ENCODE results near the gene ELMOD3. TPM values are rescaled to one million over a fixed set of nuclear protein-coding genes. Genes with fewer than 3 reads are reported as not detected.

The ELMOD3 gene
- total and polyA plus RNA-seq, 2 of the 8 experiments (the other 6 are each of a cell fraction or from before 2014, with no cell fraction given), result 8.5 to 10.2 TPM

DNA sequence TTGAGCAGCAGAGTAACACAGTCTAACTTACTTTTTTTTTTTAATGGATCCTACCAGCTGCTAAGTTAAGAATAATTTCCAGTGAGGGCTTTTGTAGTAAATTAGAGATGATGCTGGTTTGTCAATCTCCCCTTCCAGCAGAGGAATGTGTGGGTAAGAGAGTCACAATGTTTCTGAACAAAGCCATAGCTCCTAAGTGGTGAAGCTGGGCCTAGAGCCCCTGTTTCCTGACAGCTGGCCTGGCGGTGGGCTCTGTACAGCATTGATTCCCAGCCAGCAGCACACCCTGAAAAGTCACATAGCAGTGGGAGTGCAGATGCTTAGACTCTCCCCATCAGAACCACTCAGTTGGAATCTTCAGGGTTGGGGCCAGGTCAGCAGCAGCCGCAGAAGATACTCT, 31.2 kb downstream of the ELMOD3 start:
- no peaks in the 10 kb centered on the region for H3K79me2 ChIP-seq (ENCODE audit: control insufficient read depth in 1 of 2, insufficient read depth in 2 of 2, low read length in 2 of 2)
- no peak overlapping the region for H2BK12ac ChIP-seq (ENCODE audit: low read depth, low read length)
- no peaks in the 10 kb centered on the region for H3K23me2 ChIP-seq (ENCODE audit: low read depth, low read length)
- no peak overlapping the region for H2AK5ac ChIP-seq (ENCODE audit: low read depth, low read length)
- H4K20me1 ChIP-seq (replicated peaks in 1 of 2; ENCODE audit: control insufficient read depth in 1 of 2, insufficient read depth in 2 of 2, low read length in 2 of 2), result no peaks in the 10 kb centered on the region
- H3K14ac ChIP-seq (ENCODE audit: insufficient read length), result no peak overlapping the region
- no peak overlapping the region for H4K5ac ChIP-seq (ENCODE audit: insufficient read length, low read depth, low read length)
- peaks cover 0 to under 1% of the 10 kb centered on the region in 2 experiments; a peak in 1 of 4 replicates for H3K9me3 ChIP-seq (ENCODE audit: insufficient read depth in 2 of 2, low read depth in 1 of 2, low read length in 1 of 2)
- H2BK120ac ChIP-seq (replicated peaks; ENCODE audit: low read depth, low read length), result no peak overlapping the region
- 88% methylated on average over 2 of the region's 2 CpGs; no CpG with 5 or more reads in 1 of the 2 experiments for WGBS, 2 experiments (ENCODE audit: extremely low coverage in 1 of 2, insufficient coverage in 1 of 2, insufficient read length in 1 of 2, insufficient replicate concordance in 2 of 2, low coverage in 1 of 2, low lambda C conversion rate in 2 of 2, missing lambda C conversion rate in 1 of 2)
- FAIRE-seq (no peak), DNase-seq (ENCODE audit: low read depth in 1 of 2, low spot score in 2 of 2) (no peak)
- no peak overlapping the region for H2BK15ac ChIP-seq (ENCODE audit: low read length)
- H3K4me2 ChIP-seq (ENCODE audit: insufficient read depth in 1 of 2, low read depth in 2 of 2, low read length in 2 of 2), result no peak overlapping the region
- H3K27me3 ChIP-seq (replicated peaks in 1 of 4; ENCODE audit: control insufficient read depth in 3 of 4, extremely low read depth in 1 of 4, insufficient read depth in 3 of 4, low read length in 3 of 4), result no peaks in the 10 kb centered on the region; a peak in 1 of 7 replicates
- no peak overlapping the region for H3K9ac ChIP-seq (replicated peaks in 1 of 4; ENCODE audit: extremely low read depth in 1 of 4, low read depth in 3 of 4, low read length in 3 of 4)
- H3K56ac ChIP-seq (replicated peaks; ENCODE audit: insufficient read length, low read depth, low read length), result no peak overlapping the region
- H3K4me3 ChIP-seq (ENCODE audit: extremely low read depth in 1 of 4, insufficient read depth in 2 of 4, low read depth in 3 of 4, low read length in 4 of 4), result no peak overlapping the region
- no peak overlapping the region for H3K4ac ChIP-seq (replicated peaks; ENCODE audit: insufficient read length, low read depth, low read length)
- no peak overlapping the region for H3K23ac ChIP-seq (ENCODE audit: insufficient read length)
- H3K36me3 ChIP-seq (ENCODE audit: control insufficient read depth in 2 of 4, insufficient read depth in 4 of 4, low read length in 3 of 4), result no peaks in the 10 kb centered on the region
- peaks cover 0 to 9% (median 0%) of the 10 kb centered on the region in 4 experiments; a peak in 1 of 7 replicates for H3K4me1 ChIP-seq (replicated peaks in 1 of 4; ENCODE audit: control insufficient read depth in 3 of 4, insufficient read depth in 4 of 4, low read length in 3 of 4)
- H4K91ac ChIP-seq (replicated peaks; ENCODE audit: insufficient read length, low read length), result no peak overlapping the region
- ChIA-PET CTCF (ENCODE audit: partially characterized antibody) (interaction anchor here (1.3 to 8.6 kb wide), 3 partner anchors 28 to 170 kb away, joined by 3 to 102 read pairs (median 3); no protein-coding TSS in a partner anchor), POLR2A (ENCODE audit: partially characterized antibody) (interaction anchor here (0.7 to 25.0 kb wide), 3 partner anchors 8 to 175 kb away, joined by 3 to 396 read pairs (median 9); partner anchors contain the start of genes GGCX and MAT2A)
- no peak overlapping the region for H2BK20ac ChIP-seq (ENCODE audit: low read length)
- H3K18ac ChIP-seq (ENCODE audit: extremely low read depth, low read length), result no peak overlapping the region; the same call in 1 of the 2 replicates
- H2AFZ ChIP-seq (ENCODE audit: low read length), result no peak overlapping the region
- H2BK5ac ChIP-seq (ENCODE audit: low read depth, low read length), result no peak overlapping the region
- no peaks in the 10 kb centered on the region for H3K79me1 ChIP-seq (ENCODE audit: low read depth, low read length)
- TF ChIP-seq RNF2 (IDR thresholded peaks at IDR 0.05; ENCODE audit: borderline replicate concordance, low read depth, low read length, missing control alignments, poor library complexity, severe bottlenecking), result no peak
- no peak for TF ChIP-seq SIRT6 (IDR thresholded peaks at IDR 0.05; ENCODE audit: low read length)
- TF ChIP-seq KDM4A (IDR thresholded peaks at IDR 0.05; ENCODE audit: low read depth, low read length, severe bottlenecking), result no peak
- TF ChIP-seq HDAC6 (IDR thresholded peaks at IDR 0.05; ENCODE audit: low read depth, low read length), result no peak
- TF ChIP-seq, protein P1, sequence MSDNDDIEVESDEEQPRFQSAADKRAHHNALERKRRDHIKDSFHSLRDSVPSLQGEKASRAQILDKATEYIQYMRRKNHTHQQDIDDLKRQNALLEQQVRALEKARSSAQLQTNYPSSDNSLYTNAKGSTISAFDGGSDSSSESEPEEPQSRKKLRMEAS (IDR thresholded peaks at IDR 0.05), result no peak
- no peak for TF ChIP-seq EGR1 (IDR thresholded peaks at IDR 0.05; ENCODE audit: borderline replicate concordance, low read depth, low read length)
- no peak overlapping the region for H4K8ac ChIP-seq (ENCODE audit: extremely low read depth, insufficient read depth, low read length)
- H3K27ac ChIP-seq (ENCODE audit: low read depth, low read length), result no peak overlapping the region

All from H1 (cell line).